H9 (cell line): Measurements from ENCODE around the gene ECHDC3. TPM values are rescaled to one million over a fixed set of nuclear protein-coding genes. Genes with fewer than 3 reads are reported as not detected.
A peak's percentile ranks its signal among the peaks of the same experiment; 100 is the strongest.

ENCODE experiments used
- DNase-seq: peaks from one replicate; pipeline ENCODE4 v3.0.0-alpha.2; 2017
- H2AFZ ChIP-seq: one replicate; pipeline ENCODE4 v1.6.1; 2013; ENCODE audit warnings: mild to moderate bottlenecking, low read length, control low read depth, moderate library complexity
- H2AK5ac ChIP-seq: 2 replicates; pipeline ENCODE4 v1.6.1; 2013; ENCODE audit warnings: low read length, control low read depth, mixed read lengths; ENCODE audit not compliant: insufficient read length
- H2BK120ac ChIP-seq: one replicate; pipeline ENCODE4 v1.6.1; 2013; ENCODE audit warnings: low read depth, mild to moderate bottlenecking, low read length, control low read depth, inconsistent platforms; ENCODE audit not compliant: poor library complexity, severe bottlenecking
- H2BK12ac ChIP-seq: 2 replicates; pipeline ENCODE4 v1.6.1; 2013; ENCODE audit warnings: low read length, control low read depth, mixed read lengths, low read depth; ENCODE audit not compliant: insufficient read length
- H2BK15ac ChIP-seq: 2 replicates; pipeline ENCODE4 v1.6.1; 2013; ENCODE audit warnings: low read depth, low read length, control low read depth
- H2BK20ac ChIP-seq: one replicate; pipeline ENCODE4 v1.6.1; 2013; ENCODE audit warnings: low read depth, mild to moderate bottlenecking, low read length, control low read depth, inconsistent platforms; ENCODE audit not compliant: poor library complexity, severe bottlenecking
- H2BK5ac ChIP-seq: 2 replicates; pipeline ENCODE4 v1.6.1; 2013; ENCODE audit warnings: low read length, control low read depth, mixed read lengths; ENCODE audit not compliant: insufficient read length
- H3K14ac ChIP-seq: 2 replicates; pipeline ENCODE4 v1.6.1; 2013; ENCODE audit warnings: low read length, control low read depth; ENCODE audit not compliant: insufficient read depth
- H3K18ac ChIP-seq: 2 replicates; pipeline ENCODE4 v1.6.1; 2013; ENCODE audit warnings: low read depth, mild to moderate bottlenecking, mixed read lengths, low read length, control low read depth; ENCODE audit not compliant: insufficient read length
- H3K23ac ChIP-seq: 2 replicates; pipeline ENCODE4 v1.6.1; 2013; ENCODE audit warnings: low read length, control low read depth, mixed read lengths, low read depth; ENCODE audit not compliant: insufficient read length
- H3K23me2 ChIP-seq: 2 replicates; pipeline ENCODE4 v1.6.1; 2013; ENCODE audit warnings: low read depth, mild to moderate bottlenecking, mixed read lengths, low read length, control low read depth; ENCODE audit not compliant: insufficient read length, poor library complexity, severe bottlenecking
- H3K27ac ChIP-seq: 2 replicates; pipeline ENCODE4 v1.5.1; 2013; ENCODE audit warnings: low read length, control low read depth, mixed read lengths, low read depth; ENCODE audit not compliant: insufficient read length
- H3K27me3 ChIP-seq: 2 replicates; pipeline ENCODE4 v1.6.1; 2013; ENCODE audit warnings: low read length, control low read depth, inconsistent platforms; ENCODE audit not compliant: insufficient read depth
- H3K4ac ChIP-seq: 2 replicates; pipeline ENCODE4 v1.6.1; 2013; ENCODE audit warnings: low read depth, mild to moderate bottlenecking, control low read depth, inconsistent platforms, low read length, moderate library complexity
- H3K4me1 ChIP-seq: 2 replicates; pipeline ENCODE4 v1.6.1; 2013; ENCODE audit warnings: low read length, control low read depth, inconsistent platforms; ENCODE audit not compliant: insufficient read depth
- H3K4me2 ChIP-seq: 2 replicates; pipeline ENCODE4 v1.6.1; 2013; ENCODE audit warnings: low read length, control low read depth, mixed read lengths; ENCODE audit not compliant: insufficient read length, insufficient read depth
- H3K56ac ChIP-seq: 2 replicates; pipeline ENCODE4 v1.6.1; 2013; ENCODE audit warnings: low read depth, mild to moderate bottlenecking, mixed read lengths, low read length, control low read depth; ENCODE audit not compliant: insufficient read length
- H3K79me1 ChIP-seq: 2 replicates; pipeline ENCODE4 v1.6.1; 2013; ENCODE audit warnings: low read depth, mild to moderate bottlenecking, moderate library complexity, low read length, control low read depth, inconsistent platforms; ENCODE audit not compliant: insufficient read depth, poor library complexity, severe bottlenecking
- H3K79me2 ChIP-seq: 2 replicates; pipeline ENCODE4 v1.6.1; 2013; ENCODE audit warnings: low read length, control low read depth, inconsistent platforms; ENCODE audit not compliant: insufficient read depth
- H3K9ac ChIP-seq: 2 replicates; pipeline ENCODE4 v1.6.1; 2013; ENCODE audit warnings: low read length, control low read depth, mixed read lengths; ENCODE audit not compliant: insufficient read length; ENCODE audit errors: extremely low read depth
- H3K9me3 ChIP-seq: one replicate; pipeline ENCODE4 v1.6.1; 2013; ENCODE audit warnings: low read depth, low read length, inconsistent platforms; ENCODE audit not compliant: control insufficient read depth
- H3T11ph ChIP-seq: one replicate; pipeline ENCODE4 v1.6.1; 2013; ENCODE audit warnings: mild to moderate bottlenecking, low read length, control low read depth, inconsistent platforms
- H4K20me1 ChIP-seq: one replicate; pipeline ENCODE4 v1.6.1; 2013; ENCODE audit not compliant: control insufficient read depth, insufficient read length, insufficient read depth
- H4K5ac ChIP-seq: 2 replicates; pipeline ENCODE4 v1.6.1; 2013; ENCODE audit warnings: low read depth, mild to moderate bottlenecking, mixed read lengths, low read length, control low read depth; ENCODE audit not compliant: insufficient read length
- H4K8ac ChIP-seq: replicated peaks from 2 replicates; pipeline ENCODE4 v1.6.1; 2013; ENCODE audit warnings: low read length, control low read depth, mixed read lengths, low read depth; ENCODE audit not compliant: insufficient read length
- H4K91ac ChIP-seq: 2 replicates; pipeline ENCODE4 v1.6.1; 2013; ENCODE audit warnings: low read depth, mild to moderate bottlenecking, moderate library complexity, mixed read lengths, low read length, control low read depth; ENCODE audit not compliant: insufficient read length
- H3K27ac Mint-ChIP-seq, 3 experiments: 2 replicates in 2 of 3; 3 replicates in 1 of 3; pipeline ENCODE4 v1.8.0; 2020 to 2021; ENCODE audit warnings: mixed read lengths in 3 of 3, mild to moderate bottlenecking in 1 of 3, moderate library complexity in 1 of 3
- H3K27me3 Mint-ChIP-seq: 2 replicates; pipeline ENCODE4 v1.8.0; 2021; ENCODE audit warnings: low read depth, mild to moderate bottlenecking, moderate library complexity, mixed read lengths
- H3K36me3 Mint-ChIP-seq, 3 experiments: 2 replicates in 2 of 3; 3 replicates in 1 of 3; pipeline ENCODE4 v1.8.0; 2020 to 2021; ENCODE audit warnings: low read depth in 3 of 3, mixed read lengths in 3 of 3; ENCODE audit not compliant: insufficient read depth in 1 of 3
- H3K4me1 Mint-ChIP-seq, 2 experiments: 2 replicates each; pipeline ENCODE4 v1.8.0; 2020; ENCODE audit warnings: mixed read lengths in 2 of 2
- H3K4me3 Mint-ChIP-seq, 2 experiments: 2 replicates in 1 of 2; 3 replicates in 1 of 2; pipeline ENCODE4 v1.8.0; 2020 to 2021; ENCODE audit warnings: mild to moderate bottlenecking in 2 of 2, mixed read lengths in 2 of 2, moderate library complexity in 1 of 2
- H3K9me3 Mint-ChIP-seq, 2 experiments: 2 replicates in 1 of 2; 3 replicates in 1 of 2; pipeline ENCODE4 v1.8.0; 2020; ENCODE audit warnings: mild to moderate bottlenecking in 2 of 2, mixed read lengths in 2 of 2, moderate library complexity in 1 of 2
- CTCF ChIP-seq: fragments of 200-600 bp; sonication (generic); conservative IDR thresholded peaks from 3 replicates; pipeline ENCODE4 v1.8.0; 2021; ENCODE audit warnings: antibody characterized with exemption, mild to moderate bottlenecking
- WGBS: extraction: QIAGEN DNeasy Blood & Tissue Kit; methylation state at CpG from one replicate; pipeline ENCODE4 v1.1.7; 2013; ENCODE audit warnings: missing lambda C conversion rate, low lambda C conversion rate, mixed read lengths; ENCODE audit not compliant: insufficient read length; ENCODE audit errors: extremely low coverage; 5-methylcytosine and 5-hydroxymethylcytosine counted together
- total RNA-seq: library from RNA; stranded (reverse); gene quantifications from 2 replicates; pipeline ENCODE4 v1.2.1, GENCODE V29; 2021

ECHDC3 gene
- total RNA-seq, 1 experiment from 2014 or later = 9.3 TPM

- Mint-ChIP-seq H3K4me1 (peaks cover 5 to 6% of the 10 kb centered on the region in 2 experiments; a peak in 3 of 4 replicates), H3K9me3 (no peaks in the 10 kb centered on the region), H3K36me3 (peaks cover 0 to 6% (median 1%) of the 10 kb centered on the region in 3 experiments; a peak in 1 of 7 replicates), H3K27me3 (no peaks in the 10 kb centered on the region), H3K27ac (peak overlapping the region in 2 of 3 experiments; percentile 62 to 93; a peak in 4 of 7 replicates), H3K4me3 (peak overlapping the region in 1 of 2 experiments; percentile 40; a peak in 1 of 5 replicates)
- Histone ChIP-seq H3K9me3 (no peaks in the 10 kb centered on the region), H3K27me3 (no peaks in the 10 kb centered on the region), H3K79me2 (no peaks in the 10 kb centered on the region), H2BK120ac (no peak overlapping the region), H3K23ac (no peak overlapping the region), H3K23me2 (no peaks in the 10 kb centered on the region), H2BK15ac (no peak overlapping the region), H3K4ac (no peak overlapping the region), H3K27ac (no peak overlapping the region), H3K4me1 (no peaks in the 10 kb centered on the region), H2BK5ac (no peak overlapping the region), H3K4me2 (no peak overlapping the region), H4K8ac (no peak overlapping the region), H3K18ac (no peak overlapping the region), H3T11ph (no peak overlapping the region), H3K14ac (no peak overlapping the region), H3K56ac (no peak overlapping the region), H3K9ac (no peak overlapping the region), H2BK20ac (no peak overlapping the region), H4K20me1 (no peaks in the 10 kb centered on the region), H2AFZ (no peak overlapping the region), H3K79me1 (no peaks in the 10 kb centered on the region), H2BK12ac (no peak overlapping the region), H4K91ac (no peak overlapping the region), H2AK5ac (no peak overlapping the region), H4K5ac (no peak overlapping the region)
- peak; percentile 86 for DNase-seq
- WGBS = no CpG with 5 or more reads among the region's 11 CpGs
- TF ChIP-seq CTCF = peak; percentile 96
Measured at GRCh38 chr10:11757821-11758463, 15.8 kb downstream of the ECHDC3 start.
